ENCODE measurements around the gene NTM.

DNA sequence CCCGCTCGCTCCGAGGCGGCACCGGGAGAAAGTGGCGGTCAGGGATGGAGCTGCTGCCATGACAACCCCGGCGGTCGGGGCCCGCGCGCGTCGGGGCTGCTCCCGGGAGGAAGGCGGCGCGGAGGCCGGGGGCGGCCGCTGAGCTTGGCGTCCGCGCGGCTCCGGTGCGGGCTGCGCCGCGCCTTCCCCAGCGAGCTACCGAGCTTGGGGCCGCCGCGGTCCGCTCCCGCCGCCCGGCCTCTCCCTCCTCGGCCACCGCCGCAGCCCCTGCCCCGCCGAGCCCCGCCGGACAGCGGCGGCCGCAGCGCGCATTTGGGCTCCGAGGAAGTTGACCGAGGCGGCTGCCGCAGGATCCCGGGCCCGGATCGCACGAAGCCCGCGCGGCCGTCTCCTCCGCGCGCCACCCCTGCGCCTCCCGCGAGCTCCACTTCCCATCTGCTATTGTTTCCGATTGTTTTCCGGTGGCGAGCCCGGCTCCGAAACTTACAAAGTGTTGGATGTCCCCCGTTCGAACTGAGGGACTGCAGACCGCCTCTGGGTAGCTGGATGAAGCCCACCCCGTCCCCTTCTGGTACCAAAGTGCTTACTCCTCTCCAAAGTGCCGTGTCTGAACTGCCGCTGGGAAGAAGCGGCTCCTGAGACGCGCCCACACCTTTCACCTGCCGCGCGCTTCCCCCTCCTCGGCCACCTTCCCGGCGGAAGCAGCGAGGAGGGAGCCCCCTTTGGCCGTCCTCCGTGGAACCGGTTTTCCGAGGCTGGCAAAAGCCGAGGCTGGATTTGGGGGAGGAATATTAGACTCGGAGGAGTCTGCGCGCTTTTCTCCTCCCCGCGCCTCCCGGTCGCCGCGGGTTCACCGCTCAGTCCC lies 540.3 kb downstream of the NTM start:
- TF ChIP-seq, protein P1, sequence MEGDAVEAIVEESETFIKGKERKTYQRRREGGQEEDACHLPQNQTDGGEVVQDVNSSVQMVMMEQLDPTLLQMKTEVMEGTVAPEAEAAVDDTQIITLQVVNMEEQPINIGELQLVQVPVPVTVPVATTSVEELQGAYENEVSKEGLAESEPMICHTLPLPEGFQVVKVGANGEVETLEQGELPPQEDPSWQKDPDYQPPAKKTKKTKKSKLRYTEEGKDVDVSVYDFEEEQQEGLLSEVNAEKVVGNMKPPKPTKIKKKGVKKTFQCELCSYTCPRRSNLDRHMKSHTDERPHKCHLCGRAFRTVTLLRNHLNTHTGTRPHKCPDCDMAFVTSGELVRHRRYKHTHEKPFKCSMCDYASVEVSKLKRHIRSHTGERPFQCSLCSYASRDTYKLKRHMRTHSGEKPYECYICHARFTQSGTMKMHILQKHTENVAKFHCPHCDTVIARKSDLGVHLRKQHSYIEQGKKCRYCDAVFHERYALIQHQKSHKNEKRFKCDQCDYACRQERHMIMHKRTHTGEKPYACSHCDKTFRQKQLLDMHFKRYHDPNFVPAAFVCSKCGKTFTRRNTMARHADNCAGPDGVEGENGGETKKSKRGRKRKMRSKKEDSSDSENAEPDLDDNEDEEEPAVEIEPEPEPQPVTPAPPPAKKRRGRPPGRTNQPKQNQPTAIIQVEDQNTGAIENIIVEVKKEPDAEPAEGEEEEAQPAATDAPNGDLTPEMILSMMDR (conservative IDR thresholded peaks at IDR 0.05; ENCODE audit: low read depth, low read length), result no peak
- TF ChIP-seq EZH2 (IDR thresholded peaks at IDR 0.05; ENCODE audit: borderline replicate concordance, low read depth, low read length, poor library complexity, severe bottlenecking), result no peak
